ENCODE measurements around the gene HS3ST4.
A peak's percentile ranks its signal among the peaks of the same experiment; 100 is the strongest.
"Not testable (repeated sequence)": the region's sequence is repeated elsewhere in the genome, so short reads cannot be mapped to it uniquely, and the experiment has no call there.

HS3ST4 gene

DNA sequence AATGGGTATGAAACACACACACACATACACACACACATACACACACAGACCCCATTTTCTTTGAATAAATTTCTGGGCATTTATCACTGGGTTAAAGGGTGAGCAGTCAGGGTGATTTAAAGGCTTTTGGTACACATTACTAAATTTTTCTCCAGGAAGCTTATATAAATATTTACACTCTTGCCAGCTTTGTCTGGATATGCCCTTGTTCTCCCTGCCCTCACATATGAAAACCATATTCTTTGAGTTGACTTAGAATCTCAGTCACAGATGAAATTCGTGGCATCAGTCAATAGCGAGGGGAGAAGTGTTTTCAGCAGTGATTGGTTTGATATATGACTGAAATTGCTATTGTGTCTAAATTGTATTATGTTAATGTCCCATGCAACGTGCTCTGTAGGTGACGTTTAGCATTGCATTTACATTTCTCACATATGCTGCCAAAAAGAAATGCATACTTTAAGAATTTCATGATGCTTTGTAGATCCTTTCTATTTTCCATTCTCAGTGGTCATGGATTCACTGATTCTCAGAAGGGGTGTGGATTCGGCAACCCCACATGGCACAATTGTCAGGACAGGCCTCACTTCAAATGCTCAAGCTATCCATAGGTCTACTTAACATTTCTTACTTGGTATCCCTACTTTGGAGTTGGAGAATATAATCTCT is 34.8 kb downstream of the HS3ST4 start:
- in situ Hi-C loops (cut with MboI; ENCODE audit: low pct_unique_long_range_greater_than_20kb, low sequenced_read_pairs): no loop called here
- no peak for DNase-seq

DNA sequence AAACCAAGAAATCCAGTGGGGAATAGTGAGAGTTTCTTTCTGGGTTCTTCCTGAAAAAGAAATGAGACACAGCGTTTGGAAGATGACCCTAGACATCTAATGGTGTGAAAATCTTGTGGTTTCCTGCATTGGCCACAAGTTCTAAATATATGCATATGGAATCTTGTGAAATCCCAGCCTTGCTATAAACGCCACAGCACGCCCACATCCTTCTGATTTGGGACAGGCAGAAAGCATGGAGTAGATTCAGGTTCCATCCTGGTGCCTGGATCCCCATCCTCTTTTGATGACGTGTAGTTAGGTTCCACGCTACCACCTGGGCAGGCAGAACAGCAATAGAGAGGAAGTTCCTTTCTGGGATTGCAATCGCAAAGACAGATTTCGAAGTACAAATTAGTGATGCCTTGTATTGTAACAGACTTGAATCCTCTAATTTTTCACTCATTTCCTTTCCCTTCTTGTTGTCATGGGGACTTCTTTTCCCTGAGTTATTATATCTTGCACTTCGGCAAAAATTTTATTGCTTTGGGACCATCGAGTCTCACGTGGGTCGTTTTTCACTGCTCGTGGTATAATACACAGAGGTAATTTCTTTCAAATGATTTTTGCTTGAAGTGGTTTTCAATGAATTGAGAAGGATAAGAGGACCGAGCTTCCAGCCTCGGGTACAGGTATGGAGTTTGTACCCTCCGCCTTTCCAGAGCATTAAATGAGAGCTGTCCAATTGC is 37.6 kb downstream of the HS3ST4 start:
- peak; percentile 15 for DNase-seq

DNA sequence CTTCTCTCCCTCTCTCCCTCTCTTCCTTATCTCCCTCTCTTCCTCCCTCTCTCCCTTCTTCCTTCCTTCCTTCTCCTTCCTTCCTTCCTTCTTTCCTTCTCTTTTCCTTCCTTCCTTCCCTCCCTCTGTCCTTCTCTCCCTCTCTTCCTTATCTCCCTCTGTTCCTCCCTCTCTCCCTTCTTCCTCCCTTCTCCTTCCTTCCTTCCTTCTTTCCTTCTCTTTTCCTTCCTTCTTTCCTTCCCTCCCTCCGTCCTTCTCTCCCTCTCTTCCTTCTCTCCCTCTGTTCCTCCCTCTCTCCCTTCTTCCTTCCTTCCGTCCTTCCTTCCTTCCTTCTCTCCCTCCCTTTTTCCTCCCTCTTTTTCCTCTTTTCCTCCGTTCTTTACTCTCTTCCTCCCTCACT is 38.6 kb downstream of the HS3ST4 start:
- in situ Hi-C loops (cut with MboI; ENCODE audit: low pct_unique_long_range_greater_than_20kb, low sequenced_read_pairs): no loop called here
- DNase-seq: no peak

More for the DNA sequence above, 37.6 kb downstream of the HS3ST4 start:
- in situ Hi-C loops (cut with MboI; ENCODE audit: low pct_unique_long_range_greater_than_20kb, low sequenced_read_pairs): no loop called here

DNA sequence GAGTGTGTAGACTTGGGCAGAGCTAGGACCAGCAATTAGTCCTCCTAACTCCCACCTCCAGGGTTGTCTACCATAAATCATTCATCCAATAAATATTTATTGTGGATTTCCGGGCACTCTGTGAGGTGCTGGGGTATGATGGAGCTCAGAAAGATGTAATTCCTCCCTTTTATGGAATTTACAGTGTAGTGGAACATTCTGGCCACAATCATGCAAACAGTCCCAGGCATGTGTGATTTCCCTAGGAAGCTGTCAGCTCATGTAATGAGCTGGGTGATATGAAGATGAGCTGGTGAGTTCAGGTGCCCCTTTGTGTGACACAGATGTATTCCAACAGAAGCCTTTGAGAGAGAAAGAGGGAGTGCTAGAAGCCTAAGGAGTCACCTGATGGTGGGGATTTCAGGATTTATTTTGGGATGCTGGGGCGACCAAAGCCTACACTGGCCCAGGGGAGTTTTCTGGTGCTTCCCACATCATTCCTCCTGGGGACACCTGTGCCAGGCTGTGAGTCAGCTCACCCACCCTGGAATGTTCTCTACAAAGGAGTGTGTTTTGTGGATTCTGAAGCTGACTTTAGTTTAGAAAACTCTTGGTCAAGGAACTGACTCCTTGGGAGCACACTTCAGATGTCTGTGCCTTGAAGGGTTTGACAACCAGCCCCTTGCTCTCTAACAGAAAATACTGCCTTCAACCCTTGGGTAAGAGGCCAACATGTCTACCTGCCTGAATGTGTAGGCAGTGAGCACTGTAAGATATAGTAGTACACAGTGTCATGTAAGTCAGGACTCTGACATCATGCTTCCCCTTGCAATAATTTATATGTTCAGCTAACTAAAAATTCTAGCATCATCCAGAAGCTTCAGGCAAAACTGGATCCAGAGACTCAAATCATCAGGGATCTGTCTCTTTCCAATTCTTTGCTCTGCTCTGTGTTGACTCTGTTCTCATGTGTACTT is 42.9 kb downstream of the HS3ST4 start:
- in situ Hi-C loops (cut with MboI; ENCODE audit: low pct_unique_long_range_greater_than_20kb, low sequenced_read_pairs): no loop called here
- no peak for DNase-seq

DNA sequence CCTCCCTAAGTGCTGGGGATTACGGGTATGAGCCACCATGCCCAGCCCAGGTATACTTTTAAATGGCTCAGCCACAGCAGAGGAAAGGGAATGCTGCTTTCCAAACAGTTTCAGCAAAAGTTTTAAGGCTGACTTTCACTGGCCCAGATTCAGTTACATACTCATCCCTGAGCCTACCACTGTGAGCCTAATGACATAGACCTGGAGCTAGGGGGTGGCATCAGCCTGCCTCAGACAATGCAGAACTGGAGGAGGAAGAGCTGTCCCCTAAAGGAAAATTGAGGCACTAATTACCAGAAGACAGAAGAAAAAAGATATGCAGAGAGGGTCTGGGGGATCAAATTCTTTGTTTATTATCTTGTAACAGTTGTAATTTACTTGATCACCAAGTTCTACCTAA is 43.9 kb downstream of the HS3ST4 start:
- no peak for DNase-seq
- in situ Hi-C loops (cut with MboI; ENCODE audit: low pct_unique_long_range_greater_than_20kb, low sequenced_read_pairs): no loop called here

DNA sequence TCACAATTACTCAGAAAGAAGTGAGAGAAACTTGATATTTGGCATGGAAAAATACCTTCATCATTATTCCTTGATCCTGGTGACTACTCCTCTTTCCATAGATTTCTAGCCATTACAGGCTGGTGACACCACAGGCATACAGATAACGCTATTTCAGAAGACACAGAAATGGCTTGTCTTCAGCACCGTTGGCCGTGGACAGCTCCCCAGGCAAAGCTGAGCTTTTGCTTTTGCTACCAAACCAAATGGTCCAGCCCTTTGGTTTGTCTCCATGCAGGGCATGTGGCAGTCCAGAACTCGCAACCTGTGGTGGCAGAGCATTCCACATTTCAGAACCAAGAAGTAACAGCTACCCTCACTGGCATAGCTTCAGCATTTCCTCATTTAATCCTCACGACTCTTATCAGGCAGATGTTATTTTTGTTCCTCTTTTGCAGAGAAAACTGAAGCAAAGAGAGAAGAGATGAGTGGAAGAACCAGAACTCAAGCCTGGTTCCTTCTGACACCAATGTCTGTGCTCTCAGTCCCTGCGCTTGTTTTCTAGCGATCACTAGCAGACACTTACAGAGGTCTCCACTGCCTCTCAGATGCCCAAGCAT is 55.5 kb downstream of the HS3ST4 start:
- in situ Hi-C loops (cut with MboI; ENCODE audit: low pct_unique_long_range_greater_than_20kb, low sequenced_read_pairs): no loop called here

DNA sequence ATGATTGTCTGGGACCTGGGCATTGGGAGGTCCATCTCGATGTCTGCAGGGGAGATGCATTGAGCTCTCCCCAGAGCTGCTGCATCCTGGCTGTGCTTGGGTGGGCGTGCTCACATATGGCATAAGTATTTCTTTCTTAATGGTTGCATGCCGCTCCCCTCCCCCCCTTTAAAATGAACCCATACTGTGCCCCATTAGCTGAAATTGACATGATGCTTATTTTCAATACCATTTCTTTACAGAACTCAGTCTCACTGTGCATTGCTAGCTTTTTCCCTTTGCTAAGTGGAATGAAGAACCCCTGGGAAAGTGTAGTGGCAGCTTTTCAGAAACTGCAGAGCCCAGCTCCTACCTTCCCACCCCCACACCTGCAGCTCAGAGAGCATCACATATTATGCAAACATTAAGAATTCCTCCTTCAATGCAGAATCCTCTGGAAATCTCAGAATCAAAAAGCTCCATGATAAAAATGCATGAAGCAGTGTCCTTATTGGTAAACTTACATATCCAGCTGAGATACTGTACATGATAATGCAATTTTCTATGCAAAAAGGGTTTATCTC is 56.4 kb downstream of the HS3ST4 start:
- in situ Hi-C loops (cut with MboI; ENCODE audit: low pct_unique_long_range_greater_than_20kb, low sequenced_read_pairs): no loop called here
- no peak for DNase-seq

More for the DNA sequence above, 55.5 kb downstream of the HS3ST4 start:
- DNase-seq: peak; percentile 11

DNA sequence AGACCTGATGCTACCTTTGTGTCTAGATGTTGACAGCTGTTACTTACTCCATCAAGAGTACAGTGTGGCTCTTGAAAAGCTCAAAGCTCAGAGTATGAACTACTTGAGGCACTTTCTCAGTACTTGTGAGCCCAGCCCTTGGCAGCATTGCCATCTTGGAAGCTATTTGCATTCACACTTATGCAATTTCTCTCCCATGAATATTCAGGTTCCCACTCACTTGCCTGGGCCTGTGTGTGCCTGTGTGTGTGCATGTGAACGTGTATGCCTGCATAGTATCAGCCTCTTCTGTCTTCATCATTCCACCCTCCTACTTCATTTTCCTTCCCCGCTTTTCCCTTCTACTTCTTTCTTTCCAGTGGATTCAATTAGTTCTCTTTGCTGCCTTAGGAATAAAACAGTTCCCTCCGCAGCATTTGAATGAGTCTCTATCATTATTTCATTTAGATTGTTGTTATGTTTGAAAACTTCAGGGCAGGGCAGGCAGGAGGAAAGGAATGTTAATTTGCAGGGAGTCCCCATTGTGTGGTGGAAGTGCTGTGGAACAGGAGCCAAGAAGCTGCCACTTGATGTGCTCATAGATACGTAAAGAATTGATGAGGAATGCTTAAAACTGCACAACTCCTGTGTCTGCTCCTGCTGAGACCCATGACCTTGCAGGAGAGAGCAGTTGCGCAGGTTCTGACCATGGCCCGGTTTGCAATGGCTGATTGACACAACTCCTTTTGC is 58.9 kb downstream of the HS3ST4 start:
- in situ Hi-C loops (cut with MboI; ENCODE audit: low pct_unique_long_range_greater_than_20kb, low sequenced_read_pairs): no loop called here
- no peak for DNase-seq

DNA sequence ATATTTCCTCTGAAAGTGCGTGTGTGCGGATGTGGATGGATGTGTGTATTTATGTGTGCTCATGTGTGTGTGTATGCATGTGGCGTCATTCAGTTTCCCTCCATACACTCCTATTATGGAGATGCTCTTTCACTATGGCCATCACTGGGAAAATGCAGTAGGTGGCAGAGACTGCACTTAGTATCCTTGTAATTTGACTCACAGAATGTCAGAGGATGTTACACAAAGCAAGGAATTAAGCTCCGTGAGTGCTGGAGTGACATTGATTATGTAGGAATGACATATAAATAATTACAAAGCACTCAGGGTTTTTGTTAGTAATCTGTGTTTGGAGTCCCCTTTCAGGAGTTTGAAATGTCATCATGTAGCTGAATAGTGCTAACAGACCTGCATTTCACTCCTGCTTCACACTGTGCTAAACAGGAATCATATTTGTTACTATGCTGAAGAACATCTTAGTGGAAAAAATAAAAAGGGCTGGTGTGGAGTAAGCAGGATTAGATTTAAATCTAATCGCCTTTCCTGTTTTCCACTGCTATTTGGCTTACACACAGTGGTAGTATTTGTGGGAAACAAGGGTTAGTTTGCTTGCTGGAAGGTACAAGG is 59.6 kb downstream of the HS3ST4 start:
- in situ Hi-C loops (cut with MboI; ENCODE audit: low pct_unique_long_range_greater_than_20kb, low sequenced_read_pairs): no loop called here
- DNase-seq: no peak

DNA sequence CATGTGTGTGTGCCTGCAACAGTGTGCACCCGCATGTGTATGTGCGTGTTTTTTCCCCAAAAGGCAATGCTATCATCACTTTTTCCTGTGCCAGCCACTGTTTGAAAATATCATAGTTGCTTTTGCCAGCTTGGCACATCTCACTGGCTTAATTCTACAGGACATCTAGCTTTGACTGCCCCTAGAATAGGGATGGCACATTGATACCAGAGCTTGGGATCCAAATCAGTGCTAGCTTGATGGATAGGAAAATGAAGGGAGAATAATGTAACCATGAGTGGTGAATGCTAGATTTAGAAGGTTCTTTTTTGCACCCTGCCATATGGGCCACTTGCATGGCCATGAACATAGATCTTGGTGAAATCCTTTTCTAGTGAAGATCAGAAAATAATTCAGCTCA is 72.7 kb downstream of the HS3ST4 start:
- in situ Hi-C loops (cut with MboI; ENCODE audit: low pct_unique_long_range_greater_than_20kb, low sequenced_read_pairs): no loop called here
- DNase-seq: no peak

DNA sequence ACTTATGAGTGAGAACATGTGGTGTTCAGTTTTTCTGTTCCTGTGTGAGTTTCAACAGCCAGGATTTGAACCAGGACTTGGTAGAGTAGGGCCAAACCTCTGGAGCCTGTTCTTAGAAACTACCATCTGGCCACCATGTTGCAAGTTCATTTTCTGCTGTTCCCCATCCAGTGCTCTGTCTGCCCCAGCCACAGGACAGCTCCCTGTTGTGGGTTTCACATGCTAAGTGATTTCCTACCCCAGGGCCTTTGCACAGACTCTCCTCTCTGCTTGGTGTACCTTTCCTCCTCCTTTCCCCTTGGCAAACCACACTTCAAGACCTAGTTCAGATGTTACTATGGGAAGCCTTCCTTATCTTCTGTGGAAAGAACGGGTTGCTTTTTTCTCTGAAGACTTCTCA is 79.5 kb downstream of the HS3ST4 start:
- DNase-seq: no peak
- in situ Hi-C loops (cut with MboI; ENCODE audit: low pct_unique_long_range_greater_than_20kb, low sequenced_read_pairs): no loop called here

DNA sequence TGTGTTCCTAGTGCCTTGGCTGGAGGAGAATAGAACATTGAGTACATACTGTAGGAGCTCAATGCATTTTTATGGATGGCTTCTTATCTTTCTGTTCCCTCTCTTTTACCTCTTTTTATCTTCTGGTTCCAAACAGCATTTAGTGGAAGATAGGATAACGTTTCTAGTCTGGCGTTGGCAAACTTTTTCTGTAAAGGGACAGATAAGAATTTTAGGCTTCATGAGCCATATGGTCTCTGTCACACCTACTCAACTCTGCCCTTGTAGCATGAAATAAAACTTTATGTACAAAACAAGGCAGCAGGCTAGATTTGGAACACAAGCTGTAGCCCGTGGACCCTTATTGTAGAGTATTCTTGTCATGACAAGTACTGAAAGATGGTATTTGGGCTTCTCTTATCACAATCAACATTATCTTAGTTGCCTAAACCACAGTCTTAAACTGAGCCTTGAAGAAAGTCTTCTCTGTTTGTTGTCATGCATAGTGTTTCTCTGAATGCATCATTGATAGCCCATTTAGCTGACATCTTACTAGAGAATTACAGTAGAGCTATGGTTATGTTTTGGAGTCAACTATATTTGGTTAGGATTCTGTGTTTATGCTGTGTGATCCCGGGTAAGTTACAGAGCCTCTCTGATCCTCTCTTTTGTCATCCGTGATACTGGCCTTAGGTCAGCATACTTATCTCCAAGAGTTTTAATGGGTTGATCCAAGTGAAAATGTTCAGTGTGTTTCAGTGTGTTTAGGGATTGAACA is 80.2 kb downstream of the HS3ST4 start:
- DNase-seq: no peak
- in situ Hi-C loops (cut with MboI; ENCODE audit: low pct_unique_long_range_greater_than_20kb, low sequenced_read_pairs): no loop called here

DNA sequence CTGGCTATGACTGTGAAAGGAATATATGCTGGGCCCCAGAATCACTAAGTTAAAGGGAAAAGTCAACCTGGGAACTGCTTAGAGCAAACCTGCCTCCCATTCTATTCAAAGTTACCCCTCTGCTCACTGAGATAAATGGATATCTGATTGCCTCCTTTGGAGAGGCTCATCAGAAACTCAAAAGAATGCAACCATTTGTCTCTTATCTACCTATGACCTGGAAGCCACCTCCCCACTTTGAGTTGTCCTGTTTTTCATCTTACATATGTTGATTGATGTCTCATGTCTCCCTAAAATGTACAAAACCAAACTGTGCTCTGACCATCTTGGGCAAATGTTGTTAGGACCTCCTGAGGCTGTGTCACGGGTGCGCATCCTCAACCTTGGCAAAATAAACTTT is 84.5 kb downstream of the HS3ST4 start:
- in situ Hi-C loops (cut with MboI; ENCODE audit: low pct_unique_long_range_greater_than_20kb, low sequenced_read_pairs): not testable (repeated sequence)

DNA sequence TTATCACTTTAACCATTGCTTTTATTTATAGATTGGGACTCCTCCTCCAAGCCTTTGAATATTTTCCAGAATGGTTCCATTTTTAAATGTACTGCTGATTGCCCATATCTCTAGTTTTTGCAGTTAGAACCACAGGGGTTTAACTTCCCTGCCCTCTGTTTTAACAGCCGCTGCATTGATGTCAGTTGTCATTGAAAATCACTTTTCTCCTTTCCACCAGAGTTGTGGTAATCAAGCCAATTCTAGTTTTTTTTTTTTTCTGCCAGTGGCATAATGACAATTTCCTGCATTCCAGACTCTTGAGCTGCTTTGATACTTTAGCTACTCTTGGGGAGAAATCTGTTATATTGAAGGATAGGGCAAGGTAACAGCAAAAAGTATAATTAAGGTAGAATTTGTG is 91.5 kb downstream of the HS3ST4 start:
- in situ Hi-C loops (cut with MboI; ENCODE audit: low pct_unique_long_range_greater_than_20kb, low sequenced_read_pairs): no loop called here
- no peak for DNase-seq

More for the DNA sequence above, 84.5 kb downstream of the HS3ST4 start:
- not testable (repeated sequence) for DNase-seq

DNA sequence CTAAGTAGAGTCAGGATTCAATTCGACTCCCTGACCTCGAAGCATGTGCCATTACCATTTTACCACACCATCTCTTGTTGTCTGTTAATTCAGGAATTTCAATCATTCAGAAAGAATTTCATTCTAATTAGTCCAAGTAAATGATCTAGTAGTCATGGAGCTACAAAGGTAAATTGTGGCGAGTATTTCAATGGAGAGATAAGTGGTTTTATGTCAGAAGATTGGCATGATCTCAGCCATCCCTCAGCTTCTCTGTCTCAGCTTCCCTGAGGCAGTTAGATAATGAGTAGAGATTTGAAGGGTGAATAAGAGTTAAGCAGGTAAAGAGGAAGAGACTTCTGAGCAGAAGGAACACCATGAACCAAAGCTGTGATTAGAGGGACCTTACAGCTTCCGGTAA is 93.6 kb downstream of the HS3ST4 start:
- in situ Hi-C loops (cut with MboI; ENCODE audit: low pct_unique_long_range_greater_than_20kb, low sequenced_read_pairs): no loop called here

DNA sequence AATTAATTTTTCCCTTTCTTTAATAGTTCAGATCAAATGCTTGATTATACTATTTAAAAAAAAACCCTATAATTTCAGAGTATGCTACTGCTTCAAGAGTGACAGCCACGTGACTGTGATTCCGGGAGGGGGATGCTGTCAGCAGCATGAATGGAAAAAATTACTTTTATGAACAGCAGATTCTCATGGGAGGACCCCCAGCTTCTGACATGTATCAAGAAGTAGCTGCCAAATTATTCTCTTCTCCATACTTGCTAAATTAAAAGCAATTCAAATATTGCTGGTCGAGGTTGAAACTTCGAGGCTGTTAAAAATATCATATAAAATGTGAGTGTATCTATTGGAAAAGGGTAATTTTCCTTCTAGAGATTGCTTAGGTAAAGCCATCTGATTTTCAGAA is 95.0 kb downstream of the HS3ST4 start:
- DNase-seq: no peak
- in situ Hi-C loops (cut with MboI; ENCODE audit: low pct_unique_long_range_greater_than_20kb, low sequenced_read_pairs): no loop called here

More for the DNA sequence above, 93.6 kb downstream of the HS3ST4 start:
- no peak for DNase-seq

DNA sequence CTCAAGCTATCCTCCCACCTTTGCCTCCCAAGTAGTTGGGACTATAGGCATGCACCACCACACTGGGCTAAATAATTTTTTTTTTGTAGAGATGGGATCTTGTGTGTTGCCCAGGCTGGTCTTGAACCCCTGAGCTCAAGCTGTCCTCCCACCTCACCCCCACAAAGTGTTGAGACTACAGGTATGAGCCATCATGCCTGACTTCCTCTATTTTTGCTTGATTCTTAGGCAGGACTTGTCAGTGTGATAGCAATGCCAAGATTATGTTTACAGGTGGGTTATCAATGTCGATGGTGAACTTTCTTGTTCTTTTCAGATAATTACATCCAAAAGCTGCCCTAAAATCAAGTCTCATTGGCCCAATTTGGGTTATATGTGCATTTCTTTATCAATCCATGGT is 96.9 kb downstream of the HS3ST4 start:
- in situ Hi-C loops (cut with MboI; ENCODE audit: low pct_unique_long_range_greater_than_20kb, low sequenced_read_pairs): no loop called here
- DNase-seq: no peak
